ENCODE data around the gene ROR1. TPM values are rescaled to one million over a fixed set of nuclear protein-coding genes. Genes with fewer than 3 reads are reported as not detected.
"Not testable (repeated sequence)": the region's sequence is repeated elsewhere in the genome, so short reads cannot be mapped to it uniquely, and the experiment has no call there.

Gene ROR1
- total and polyA plus RNA-seq, 9 of the 15 experiments (the other 6 are each of a cell fraction or from before 2014, with no cell fraction given), result 0.02 TPM; not detected in 8

DNA sequence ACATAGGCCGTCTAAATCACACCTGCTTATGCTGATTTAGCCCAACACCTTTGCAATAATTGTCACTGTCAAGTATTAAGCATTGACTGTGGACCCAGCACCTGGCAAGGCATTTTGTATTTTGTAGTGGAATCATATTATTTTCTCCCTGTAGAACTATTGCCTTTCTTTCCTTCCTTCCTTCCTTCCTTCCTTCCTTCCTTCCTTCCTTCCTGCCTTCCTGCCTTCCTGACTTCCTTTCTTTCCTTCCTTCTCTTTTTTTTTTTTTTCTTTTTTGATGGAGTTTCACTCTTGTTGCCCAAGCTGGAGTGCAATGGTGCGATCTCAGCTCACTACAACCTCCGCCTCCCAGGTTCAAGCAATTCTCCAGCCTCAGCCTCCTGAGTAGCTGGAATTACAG is 13.5 kb downstream of the ROR1 start:
- CTCF ChIA-PET (ENCODE audit: low intra/inter-chr PET ratio); H3K36me3 ChIP-seq (ENCODE audit: control insufficient read depth, insufficient read depth, low read length); H3K9me1 ChIP-seq (ENCODE audit: control insufficient read depth, insufficient read depth, low read length); H3K27ac ChIP-seq (ENCODE audit: extremely low read depth, low read depth, low read length); intact Hi-C loops (cut with micrococcal nuclease); POLR2A ChIA-PET; BruUV-seq (replicated peaks); H3K4me3 ChIP-seq; H3K79me2 ChIP-seq (ENCODE audit: control insufficient read depth, insufficient read depth, low read length); in situ Hi-C loops (cut with MboI); H3K27me3 ChIP-seq (ENCODE audit: control insufficient read depth in 2 of 2, insufficient read depth in 2 of 2, low read length in 2 of 2); ATAC-seq; H3K9me3 ChIP-seq (replicated peaks; ENCODE audit: control insufficient read depth, insufficient read depth, low read depth, low read length); DNase-seq (ENCODE audit: extremely low read depth in 1 of 4, low spot score in 3 of 4); H3K9ac ChIP-seq (ENCODE audit: insufficient read depth in 1 of 2, low read depth in 2 of 2, low read length in 2 of 2); H4K20me1 ChIP-seq (replicated peaks; ENCODE audit: control insufficient read depth, insufficient read depth, low read length); H2AFZ ChIP-seq (ENCODE audit: low read depth, low read length); FAIRE-seq; H3K4me1 ChIP-seq (replicated peaks in 1 of 2; ENCODE audit: control insufficient read depth in 2 of 2, insufficient read depth in 2 of 2, low read length in 2 of 2); H3K4me2 ChIP-seq (ENCODE audit: insufficient read depth, low read length): not testable (repeated sequence)
- 0% methylated on average over 3 of the region's 3 CpGs for WGBS (ENCODE audit: insufficient coverage, low coverage, missing lambda C conversion rate)

DNA sequence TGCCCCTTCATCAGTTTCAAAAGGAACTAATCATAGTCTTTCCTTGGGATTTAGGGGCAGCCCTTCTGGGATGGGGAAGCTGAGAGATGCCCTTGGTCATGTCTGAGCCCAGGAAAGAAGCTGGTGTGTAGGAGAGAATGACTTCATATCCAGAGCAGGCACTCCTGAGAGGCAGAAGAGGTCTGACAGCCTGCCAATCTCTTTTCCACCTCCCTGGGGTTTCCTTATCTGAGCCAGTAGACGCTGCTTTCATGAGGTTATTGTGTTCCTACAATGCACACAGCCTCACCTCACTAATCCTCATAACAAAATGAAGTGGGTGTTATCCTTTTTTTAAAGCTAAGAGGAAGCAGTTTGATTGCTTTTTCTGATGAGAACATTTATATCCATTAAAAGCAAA is 14.1 kb downstream of the ROR1 start:
- Histone ChIP-seq H3K27me3 (ENCODE audit: control insufficient read depth in 2 of 2, insufficient read depth in 2 of 2, low read length in 2 of 2) (no peaks in the 10 kb centered on the region), H3K4me2 (ENCODE audit: insufficient read depth, low read length) (no peak overlapping the region), H3K27ac (ENCODE audit: extremely low read depth, low read depth, low read length) (no peak overlapping the region), H4K20me1 (replicated peaks; ENCODE audit: control insufficient read depth, insufficient read depth, low read length) (no peaks in the 10 kb centered on the region), H3K4me1 (replicated peaks in 1 of 2; ENCODE audit: control insufficient read depth in 2 of 2, insufficient read depth in 2 of 2, low read length in 2 of 2) (no peaks in the 10 kb centered on the region), H3K4me3 (no peak overlapping the region), H3K79me2 (ENCODE audit: control insufficient read depth, insufficient read depth, low read length) (no peaks in the 10 kb centered on the region), H3K9me3 (replicated peaks; ENCODE audit: control insufficient read depth, insufficient read depth, low read depth, low read length) (no peaks in the 10 kb centered on the region), H3K9ac (ENCODE audit: insufficient read depth in 1 of 2, low read depth in 2 of 2, low read length in 2 of 2) (no peak overlapping the region), H3K9me1 (ENCODE audit: control insufficient read depth, insufficient read depth, low read length) (no peaks in the 10 kb centered on the region), H3K36me3 (ENCODE audit: control insufficient read depth, insufficient read depth, low read length) (no peaks in the 10 kb centered on the region), H2AFZ (ENCODE audit: low read depth, low read length) (no peak overlapping the region)
- WGBS (ENCODE audit: insufficient coverage, low coverage, missing lambda C conversion rate), result 0% methylated on average over 1 of the region's 1 CpG
- ATAC-seq (no peak), FAIRE-seq (no peak), DNase-seq (ENCODE audit: extremely low read depth in 1 of 4, low spot score in 3 of 4) (no peak)
- CTCF ChIA-PET (ENCODE audit: low intra/inter-chr PET ratio), result no interaction called here
- POLR2A ChIA-PET, result no interaction called here
- TF ChIP-seq ZNF584 (CRISPR knock-in tag; IDR thresholded peaks at IDR 0.05; ENCODE audit: low read depth), result no peak
- no peak for TF ChIP-seq FOXA1 (IDR thresholded peaks at IDR 0.05; ENCODE audit: borderline replicate concordance)
- TF ChIP-seq ZNF24 (IDR thresholded peaks at IDR 0.05), result no peak
- TF ChIP-seq POLR3G (IDR thresholded peaks at IDR 0.05; ENCODE audit: extremely low read depth, insufficient read length, insufficient replicate concordance), result no peak
- no peak for TF ChIP-seq FOXJ2 (tag; IDR thresholded peaks at IDR 0.05)
- no peak for TF ChIP-seq ATF1 (CRISPR knock-in tag; IDR thresholded peaks at IDR 0.05)
- no peak for TF ChIP-seq ATF1 (tag; IDR thresholded peaks at IDR 0.05)
- TF ChIP-seq KDM4B (IDR thresholded peaks at IDR 0.05; ENCODE audit: borderline replicate concordance in 2 of 2, low read depth in 1 of 2), result no peak
- TF ChIP-seq EWSR1 (IDR thresholded peaks at IDR 0.05; ENCODE audit: borderline replicate concordance, low read depth, partially characterized antibody), result no peak
- no peak for TF ChIP-seq CEBPB (tag; IDR thresholded peaks at IDR 0.05)
- TF ChIP-seq FOS (IDR thresholded peaks at IDR 0.05; ENCODE audit: extremely low read depth, insufficient read length), result no peak
- no peak for TF ChIP-seq RB1 (IDR thresholded peaks at IDR 0.05; ENCODE audit: low read depth)
- TF ChIP-seq ELF4 (CRISPR knock-in tag; IDR thresholded peaks at IDR 0.05), result no peak
- TF ChIP-seq BACH1 (tag; IDR thresholded peaks at IDR 0.05), result no peak
- no peak for TF ChIP-seq BCL6 (CRISPR knock-in tag; IDR thresholded peaks at IDR 0.05)
- TF ChIP-seq ZEB2 (IDR thresholded peaks at IDR 0.05), result no peak
- no peak for TF ChIP-seq POLR2AphosphoS2 (IDR thresholded peaks at IDR 0.05; ENCODE audit: low read length)
- no peak for TF ChIP-seq E2F3 (CRISPR knock-in tag; IDR thresholded peaks at IDR 0.05)
- TF ChIP-seq NR1H2 (CRISPR knock-in tag; IDR thresholded peaks at IDR 0.05), result no peak
- no peak for TF ChIP-seq CBX5 (IDR thresholded peaks at IDR 0.05; ENCODE audit: borderline replicate concordance, low read depth)
- intact Hi-C loops (cut with micrococcal nuclease) (no loop called here), in situ Hi-C loops (cut with MboI) (no loop called here)
- no TSS peak for BruUV-seq (replicated peaks)
